ENCODE results near the gene ACSF3.
"Not testable (repeated sequence)": the region's sequence is repeated elsewhere in the genome, so short reads cannot be mapped to it uniquely, and the experiment has no call there.

Gene ACSF3

GRCh38 chr16:89055894-89056555 lies 37.6 kb upstream of the ACSF3 start:
- DNase-seq (ENCODE audit: low spot score) = no peak

DNA sequence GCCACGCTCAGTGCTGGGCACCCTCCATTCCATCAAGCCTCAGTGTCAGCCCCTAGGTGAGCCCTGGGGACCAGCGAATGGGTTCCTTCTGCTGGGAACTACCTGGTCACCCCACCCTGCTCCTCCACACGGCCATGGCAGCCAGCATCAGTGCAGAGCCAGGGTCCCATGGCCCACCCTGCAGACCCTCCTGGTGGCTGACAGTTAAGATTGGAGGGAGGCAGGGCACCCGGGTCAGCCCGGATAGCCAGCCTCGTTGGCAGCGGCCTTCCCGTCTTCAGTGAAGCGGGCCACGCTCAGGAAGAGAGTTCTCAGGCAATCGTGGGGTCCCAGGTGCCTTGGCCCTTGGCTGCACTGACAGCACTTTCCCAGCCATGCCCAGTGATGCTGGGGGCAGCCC lies 37.1 kb upstream of the ACSF3 start:
- no peak for DNase-seq (ENCODE audit: low spot score)

- no peak for DNase-seq (ENCODE audit: low spot score)
Observed at GRCh38 chr16:89057738-89058137, 35.9 kb upstream of the ACSF3 start.

GRCh38 chr16:89058812-89059211 lies 34.8 kb upstream of the ACSF3 start:
- DNase-seq (ENCODE audit: low spot score) = no peak

GRCh38 chr16:89060207-89060794 lies 33.4 kb upstream of the ACSF3 start:
- no peak for DNase-seq (ENCODE audit: low spot score)

DNA sequence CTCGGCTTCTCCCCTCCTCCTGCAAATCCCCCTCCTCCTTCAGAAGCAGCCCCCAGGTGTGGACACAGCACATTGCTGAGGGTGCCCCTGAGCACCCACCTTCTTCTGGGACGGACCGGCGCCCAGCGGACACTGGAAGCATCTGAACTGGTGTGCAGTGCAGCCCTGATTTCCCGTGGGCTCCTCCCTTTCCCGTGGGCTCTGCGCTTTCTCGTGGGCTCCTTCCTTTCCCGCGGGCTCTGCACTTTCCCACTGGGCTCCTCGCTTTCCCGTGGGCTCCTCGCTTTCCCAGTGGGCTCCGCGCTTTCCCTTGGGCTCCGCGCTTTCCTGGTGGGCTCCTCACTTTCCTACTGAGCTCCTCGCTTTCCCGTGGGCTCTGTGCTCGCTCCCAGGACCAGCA lies 32.6 kb upstream of the ACSF3 start:
- no peak for DNase-seq (ENCODE audit: low spot score)

DNA sequence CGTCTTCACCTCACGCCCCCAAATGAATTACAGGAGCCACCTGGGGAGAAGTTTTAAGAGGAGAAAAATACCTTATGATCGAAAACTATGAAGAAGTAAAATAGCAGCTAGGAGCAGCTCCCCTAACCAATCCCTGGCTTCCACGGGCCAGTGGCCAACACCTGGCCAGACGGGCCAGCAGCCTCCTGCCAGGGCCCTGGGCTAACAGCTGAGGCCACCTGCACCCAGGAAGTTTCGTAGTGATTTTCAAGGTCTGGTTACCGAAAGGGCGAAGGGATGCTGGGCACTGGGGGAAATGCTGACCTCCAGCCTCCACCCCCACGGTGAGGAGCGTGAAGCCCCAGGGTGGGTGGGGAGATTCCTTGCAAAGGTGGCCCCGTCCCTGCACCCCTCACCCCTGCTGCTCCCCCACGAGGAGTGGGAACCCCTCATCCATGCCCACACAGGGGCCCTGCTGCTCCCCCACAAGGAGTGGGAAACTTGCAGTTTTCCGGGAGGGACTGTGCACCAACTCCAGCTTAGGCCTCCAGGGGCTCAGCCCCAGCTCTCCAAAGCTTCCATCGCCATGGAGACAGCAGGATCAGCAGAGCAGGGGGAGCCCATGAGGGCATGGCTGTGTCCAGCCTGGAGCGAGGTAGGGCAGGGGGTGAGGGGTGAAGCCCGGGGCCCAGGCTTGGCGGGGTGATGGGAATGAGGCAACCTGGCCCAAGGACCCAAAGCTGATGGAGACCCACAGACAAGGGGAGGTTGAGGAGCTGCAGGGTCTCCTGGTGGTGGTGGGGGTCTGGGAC lies 31.9 kb upstream of the ACSF3 start:
- no peak for DNase-seq (ENCODE audit: low spot score)

DNA sequence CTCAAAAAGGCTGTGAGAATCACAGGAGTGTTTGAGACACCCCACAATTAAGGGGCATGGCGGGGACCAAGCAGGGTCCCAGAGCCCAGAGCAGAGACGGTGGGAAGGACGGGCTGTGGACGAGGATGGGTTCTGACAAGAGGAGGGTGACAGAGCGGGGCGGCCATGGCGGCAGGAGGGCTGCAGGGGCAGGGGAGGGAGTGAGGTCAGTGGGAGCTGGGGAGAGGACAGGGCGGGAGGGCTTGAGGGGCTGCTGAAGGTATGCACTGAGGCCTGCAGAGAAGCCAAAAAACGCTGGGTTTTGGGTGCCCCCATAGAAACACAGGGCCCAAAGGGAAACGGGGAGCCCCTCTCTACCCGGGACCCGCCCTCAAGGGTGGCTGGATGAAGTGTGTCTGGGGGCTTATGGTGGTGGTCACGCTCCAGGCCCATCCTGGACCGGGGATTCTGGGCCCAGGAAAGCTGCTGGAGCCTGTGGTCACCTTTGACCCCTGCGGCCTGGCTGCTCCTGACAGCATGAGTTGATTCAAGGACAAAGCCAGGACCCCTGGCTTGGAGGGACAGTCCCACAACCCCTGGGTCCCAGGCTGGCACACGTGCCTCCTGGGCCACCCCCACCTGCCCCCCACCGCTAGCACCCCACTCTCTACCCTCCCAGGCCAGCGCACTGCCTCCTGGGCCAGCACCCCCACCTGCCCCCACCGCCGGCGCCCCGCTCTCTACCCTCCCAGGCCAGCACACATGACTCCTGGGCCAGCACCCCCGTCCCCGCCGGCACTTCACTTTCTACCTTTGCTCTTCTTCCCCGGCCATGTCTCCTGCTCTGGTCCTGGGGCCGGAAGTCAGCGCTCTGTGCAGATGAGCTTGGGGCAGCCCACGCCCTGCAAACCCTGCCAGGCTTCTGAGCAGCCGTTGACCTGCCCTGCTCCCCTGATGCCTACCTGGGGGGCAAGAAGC lies 31.0 kb upstream of the ACSF3 start:
- no peak for DNase-seq (ENCODE audit: low spot score)

DNA sequence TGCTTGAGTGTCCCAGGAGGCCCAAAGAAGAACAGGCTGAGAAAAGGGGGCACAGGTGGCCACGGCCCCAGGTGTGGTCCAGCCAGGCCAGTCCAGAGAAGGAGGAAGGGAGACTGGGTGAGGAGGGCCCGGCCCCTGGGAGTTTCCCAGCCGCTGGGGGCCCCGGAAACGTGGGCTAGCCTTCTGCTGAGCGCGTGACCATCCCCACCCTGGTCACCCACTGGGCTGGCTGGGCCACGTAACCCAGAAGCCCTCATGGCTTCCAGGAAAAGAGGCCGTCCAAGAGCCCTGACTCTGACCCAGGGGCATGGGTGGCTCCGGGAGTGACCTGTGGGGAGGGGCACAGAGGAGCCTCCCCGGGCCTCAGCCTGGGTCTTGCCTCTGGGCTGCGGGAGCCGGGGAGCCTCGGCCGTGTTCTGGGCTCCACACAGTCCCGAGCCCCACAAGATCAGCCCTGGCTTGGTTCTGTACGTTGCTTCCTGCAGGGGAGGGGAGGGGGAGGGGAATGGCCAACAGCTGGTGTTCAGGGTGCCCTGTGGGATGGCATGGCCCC lies 29.8 kb upstream of the ACSF3 start:
- DNase-seq (ENCODE audit: low spot score) = no peak

DNA sequence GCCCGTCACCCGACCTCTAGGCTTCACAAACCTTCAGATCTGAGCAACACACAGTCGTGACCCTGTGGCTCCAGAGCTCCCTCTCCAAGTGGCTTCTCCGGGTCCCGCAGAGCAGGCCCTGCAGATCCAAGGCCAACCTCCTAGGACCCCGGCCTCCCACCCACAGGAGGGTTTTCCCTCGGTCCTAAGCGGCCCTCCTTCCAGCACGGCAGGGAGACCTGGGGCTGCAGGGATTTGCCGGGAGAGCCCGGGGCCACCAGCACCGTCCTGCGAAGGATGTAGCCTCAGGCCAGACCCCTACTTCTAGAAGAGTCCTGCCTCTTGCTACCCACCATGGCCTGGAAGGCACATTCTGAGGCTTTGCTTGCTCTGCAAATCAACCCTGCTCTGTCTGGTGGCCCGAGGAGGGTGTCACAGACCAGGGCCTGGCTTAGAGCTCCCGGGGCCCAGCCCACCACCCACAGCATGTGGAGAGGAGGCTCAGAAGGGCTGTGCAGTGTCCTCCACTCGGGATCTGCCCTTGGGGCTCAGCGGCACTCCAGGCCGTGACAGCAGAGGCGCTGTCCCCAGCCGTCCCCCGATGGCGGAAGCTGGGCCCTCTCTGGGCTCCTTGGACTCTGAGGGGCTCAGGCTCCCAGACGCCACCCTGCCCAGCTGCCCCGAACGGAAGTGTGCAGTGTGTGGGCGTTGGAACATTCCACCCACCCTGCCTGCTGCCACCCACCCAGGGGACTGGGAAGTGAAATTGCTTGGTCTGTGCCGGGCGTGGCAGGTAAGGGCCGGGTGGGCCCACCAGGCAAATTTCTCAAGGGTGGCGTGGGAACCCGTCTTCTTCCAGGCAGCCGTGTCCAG lies 28.8 kb upstream of the ACSF3 start:
- no peak for DNase-seq (ENCODE audit: low spot score)

GRCh38 chr16:89065458-89065822 lies 28.2 kb upstream of the ACSF3 start:
- no peak for DNase-seq (ENCODE audit: low spot score)

GRCh38 chr16:89066721-89067120 lies 26.9 kb upstream of the ACSF3 start:
- DNase-seq (ENCODE audit: low spot score) = no peak

DNA sequence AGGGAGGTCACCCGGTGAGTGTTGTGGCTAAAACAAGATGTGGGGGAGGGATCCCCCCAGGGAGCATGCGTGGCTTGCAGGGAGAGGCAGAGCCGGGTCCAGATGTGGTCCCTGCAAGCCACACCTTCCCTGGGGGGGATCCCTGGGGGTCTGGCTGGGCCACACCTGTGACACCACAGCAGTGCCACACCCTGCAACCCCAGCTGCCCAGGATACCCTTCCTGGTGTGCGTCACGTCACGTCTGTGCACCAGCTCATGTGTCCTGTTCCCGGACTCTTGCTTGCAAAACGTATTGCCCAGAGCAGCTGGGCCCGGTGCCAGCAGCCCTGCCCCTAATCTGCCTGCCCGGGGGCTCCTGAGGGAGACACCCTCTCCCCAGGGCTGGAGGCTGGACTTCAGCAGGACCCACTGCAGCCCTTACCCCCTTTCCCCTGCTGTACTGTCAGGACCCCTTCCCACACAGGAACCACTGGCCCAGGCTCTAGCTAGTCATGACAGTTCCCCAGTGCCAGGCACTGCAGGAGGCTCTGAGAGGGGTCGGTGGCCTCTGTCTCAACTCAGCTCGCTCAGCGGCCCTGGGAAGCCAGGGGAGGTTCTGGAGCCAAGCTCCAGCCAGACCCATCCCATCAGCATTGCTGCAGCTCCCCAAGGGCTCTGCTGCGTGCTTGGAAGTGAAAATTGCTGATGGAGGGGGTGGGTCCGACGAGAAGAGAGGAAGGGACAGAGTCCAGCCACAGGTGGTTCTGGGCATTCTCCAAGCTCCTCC lies 25.8 kb upstream of the ACSF3 start:
- no peak for DNase-seq (ENCODE audit: low spot score)

GRCh38 chr16:89068814-89069616 lies 24.6 kb upstream of the ACSF3 start:
- not testable (repeated sequence) for DNase-seq (ENCODE audit: low spot score)

- no peak for DNase-seq (ENCODE audit: low spot score)
Observed at GRCh38 chr16:89069920-89070319, 23.7 kb upstream of the ACSF3 start.

DNA sequence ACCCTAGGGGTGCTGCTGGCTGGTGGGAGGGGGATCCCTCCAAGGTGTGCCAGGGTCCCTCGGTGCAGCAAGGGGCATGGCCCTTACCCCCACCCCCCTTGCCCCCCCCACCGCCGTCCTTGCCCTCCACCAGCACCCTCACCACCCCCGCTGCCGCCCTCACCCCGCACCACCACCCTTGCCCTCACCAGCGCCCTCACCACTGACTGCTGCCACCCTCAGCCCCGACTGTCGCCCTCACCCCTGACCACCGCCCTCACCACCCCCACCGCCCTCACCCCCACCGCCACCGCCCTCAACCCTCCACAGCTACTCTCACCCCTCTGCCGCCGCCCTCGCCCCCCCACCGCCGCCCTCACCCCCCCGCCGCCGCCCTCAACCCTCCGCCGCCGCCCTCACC lies 23.1 kb upstream of the ACSF3 start:
- no peak for DNase-seq (ENCODE audit: low spot score)

- no peak for DNase-seq (ENCODE audit: low spot score)
Observed at GRCh38 chr16:89071686-89072547, 21.7 kb upstream of the ACSF3 start.

- no peak for DNase-seq (ENCODE audit: low spot score)
Observed at GRCh38 chr16:89072548-89073130, 21.0 kb upstream of the ACSF3 start.
